PC-3 (cell line): ENCODE results near the gene ZNF777. TPM values are rescaled to one million over a fixed set of nuclear protein-coding genes. Genes with fewer than 3 reads are reported as not detected.

Experiments used
- ATAC-seq: fragments of 200-7000 bp; cut with Tn5 transposase; 2 replicates; pipeline ENCODE4 v1.9.1; 2020; ENCODE audit warnings: mild to moderate bottlenecking, moderate library complexity
- BruUV-seq: library from RNA; stranded (reverse); fragments of 400-500 nt; replicated peaks from 2 replicates; lab custom pipeline; 2021; lab: Mats Ljungman, UMichigan
- CTCF ChIA-PET: fragments of 300-600 bp; sonication (Branson Sonifier 250); formaldehyde crosslinking; loops from one replicate; lab custom pipeline; 2022; ENCODE audit warnings: antibody characterized with exemption; lab: Charles Lee
- POLR2A ChIA-PET: fragments of 300-600 bp; sonication (Branson Sonifier 250); formaldehyde crosslinking; loops from one replicate; lab custom pipeline; 2022; ENCODE audit warnings: antibody characterized with exemption; ENCODE audit not compliant: unreplicated experiment; lab: Charles Lee
- DNase-seq: peaks from one replicate; pipeline ENCODE4 v3.0.0-alpha.2; 2015
- H2AFZ ChIP-seq: fragments of 300-600 bp; sonication (generic); 2 replicates; pipeline ENCODE4 v1.6.0; 2016; ENCODE audit warnings: antibody characterized with exemption, low read length
- H3F3A ChIP-seq: fragments of 300-600 bp; sonication (generic); one replicate; pipeline ENCODE4 v1.6.0; 2017; ENCODE audit warnings: antibody characterized with exemption, low read length, control low read depth, mild to moderate bottlenecking; ENCODE audit not compliant: unreplicated experiment
- H3K27ac ChIP-seq: fragments of 300-600 bp; sonication (generic); 2 replicates; pipeline ENCODE4 v1.5.1; 2016; ENCODE audit warnings: mild to moderate bottlenecking, low read length
- H3K27me3 ChIP-seq: fragments of 300-600 bp; sonication (generic); 2 replicates; pipeline ENCODE4 v1.6.1; 2016; ENCODE audit warnings: low read length, mixed read lengths
- H3K36me3 ChIP-seq: fragments of 300-600 bp; sonication (generic); 2 replicates; pipeline ENCODE4 v1.6.1; 2016; ENCODE audit warnings: low read depth, mixed run types, low read length, mixed read lengths
- H3K4me1 ChIP-seq: fragments of 300-600 bp; sonication (generic); 2 replicates; pipeline ENCODE4 v1.5.1; 2016; ENCODE audit warnings: low read length; ENCODE audit not compliant: insufficient read depth
- H3K4me2 ChIP-seq: fragments of 300-600 bp; sonication (generic); 2 replicates; pipeline ENCODE4 v1.6.0; 2016; ENCODE audit warnings: low read length
- H3K4me3 ChIP-seq: fragments of 300-600 bp; sonication (generic); 2 replicates; pipeline ENCODE4 v1.5.1; 2016; ENCODE audit warnings: mild to moderate bottlenecking, low read length, mixed read lengths
- H3K79me2 ChIP-seq: fragments of 300-600 bp; sonication (generic); 2 replicates; pipeline ENCODE4 v1.6.1; 2017; ENCODE audit warnings: low read length, mixed read lengths
- H3K9ac ChIP-seq: fragments of 300-600 bp; sonication (generic); 2 replicates; pipeline ENCODE4 v1.6.0; 2016; ENCODE audit warnings: mild to moderate bottlenecking, low read length
- H3K9me2 ChIP-seq: fragments of 300-600 bp; sonication (generic); replicated peaks from 2 replicates; pipeline ENCODE4 v1.6.1; 2016; ENCODE audit warnings: mixed run types, low read length, mixed read lengths
- H3K9me3 ChIP-seq: fragments of 300-600 bp; sonication (generic); 2 replicates; pipeline ENCODE4 v1.6.1; 2016; ENCODE audit warnings: low read length, mixed read lengths
- H4K20me1 ChIP-seq: fragments of 300-600 bp; sonication (generic); 2 replicates; pipeline ENCODE4 v1.6.1; 2016; ENCODE audit warnings: low read length, mixed read lengths
- CTCF ChIP-seq: fragments of 300-600 bp; sonication (generic); conservative IDR thresholded peaks from 2 replicates; pipeline ENCODE4 v1.5.1; 2017; ENCODE audit warnings: antibody characterized with exemption, low read depth, mild to moderate bottlenecking, low read length
- EZH2 ChIP-seq: fragments of 300-600 bp; sonication (generic); IDR thresholded peaks from one replicate; pipeline ENCODE4 v1.6.1; 2017; ENCODE audit warnings: antibody characterized with exemption, mild to moderate bottlenecking, low read length; ENCODE audit not compliant: unreplicated experiment
- EZH2phosphoT487 ChIP-seq: fragments of 300-600 bp; sonication (generic); IDR thresholded peaks from 2 replicates; pipeline ENCODE4 v1.6.1; 2018; ENCODE audit warnings: mild to moderate bottlenecking, antibody characterized with exemption, low read length, borderline replicate concordance
- intact Hi-C: fragments of 100-400 bp; cut with micrococcal nuclease; formaldehyde crosslinking; loops from 2 replicates; pipeline ENCODE4 v1.9.0; 2023
- total RNA-seq: library from RNA; depleted of rRNA; stranded (reverse); fragments of >200 nt; gene quantifications from 2 replicates; pipeline ENCODE4 v1.2.3, GENCODE V29; 2014

The ZNF777 gene
- total RNA-seq, 1 experiment from 2014 or later = 9.9 TPM

DNA sequence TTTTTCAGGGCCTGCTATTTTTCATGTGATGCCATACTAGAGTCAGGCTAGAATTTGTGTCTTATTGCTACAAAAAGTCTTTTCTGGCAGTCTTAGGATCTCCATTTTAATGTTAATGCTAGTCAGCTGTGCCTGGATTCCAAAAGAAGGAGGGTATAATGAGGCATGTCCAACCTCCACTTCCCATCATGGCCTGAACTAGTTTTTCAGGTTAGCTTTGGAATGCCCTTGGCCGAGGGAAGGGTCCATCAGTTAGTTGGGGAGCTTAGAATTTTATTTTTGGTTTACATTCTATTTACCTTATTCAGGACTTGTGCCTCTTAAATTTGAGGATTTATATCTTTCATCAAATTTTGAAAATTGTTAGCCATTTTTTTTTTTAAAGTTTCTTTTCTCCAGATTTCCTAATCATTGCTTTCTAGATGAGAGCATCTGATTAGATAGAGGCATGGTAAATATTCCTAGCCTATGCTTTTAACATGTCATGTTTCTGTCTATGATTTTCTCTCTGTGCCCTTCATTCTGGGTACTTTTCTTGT lies 6.5 kb upstream of the ZNF777 start:
- BruUV-seq = no TSS peak
- ATAC-seq (no peak), DNase-seq (no peak)
- Histone ChIP-seq H3K27ac (no peak overlapping the region), H4K20me1 (no peaks in the 10 kb centered on the region), H3K79me2 (no peaks in the 10 kb centered on the region), H3K4me1 (no peaks in the 10 kb centered on the region), H3K36me3 (no peaks in the 10 kb centered on the region), H3K9me2 (no peaks in the 10 kb centered on the region), H3K9me3 (peaks cover 10% of the 10 kb centered on the region; the same call in 1 of the 2 replicates), H3K27me3 (no peaks in the 10 kb centered on the region), H3K9ac (no peak overlapping the region), H2AFZ (no peak overlapping the region), H3K4me3 (no peak overlapping the region), H3K4me2 (no peak overlapping the region), H3F3A (no peaks in the 10 kb centered on the region)
- ChIA-PET CTCF (no interaction called here), POLR2A (no interaction called here)
- no peak for TF ChIP-seq EZH2
- no peak for TF ChIP-seq EZH2phosphoT487
- no peak for TF ChIP-seq CTCF
- intact Hi-C loops = no loop called here

DNA sequence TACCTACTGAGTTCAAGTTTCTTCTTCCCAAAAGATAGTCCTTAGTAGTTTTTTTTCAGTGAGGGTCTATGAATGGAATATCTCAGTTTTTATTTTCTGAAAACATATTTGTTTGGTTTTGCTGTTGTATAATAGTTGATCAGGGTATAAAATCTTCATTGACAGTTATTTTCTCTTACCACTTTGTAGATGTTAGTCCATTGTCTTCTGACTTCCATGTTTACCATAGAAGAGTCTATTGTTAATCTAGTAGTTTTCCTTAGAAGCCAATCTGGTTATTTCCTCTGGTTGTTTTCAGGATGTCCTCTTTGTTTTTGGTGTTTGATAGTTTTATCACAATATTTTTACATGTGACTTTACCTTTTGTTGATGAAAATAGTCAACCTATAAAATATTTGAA lies 5.5 kb upstream of the ZNF777 start:
- no peak overlapping the region for H3K4me3 ChIP-seq
- TF ChIP-seq EZH2phosphoT487 (no peak), CTCF (no peak), EZH2 (no peak)
- no peak for DNase-seq
- H3F3A ChIP-seq = no peaks in the 10 kb centered on the region
- no peaks in the 10 kb centered on the region for H3K79me2 ChIP-seq
- H4K20me1 ChIP-seq = no peaks in the 10 kb centered on the region
- POLR2A ChIA-PET = no interaction called here
- H3K9me2 ChIP-seq = no peaks in the 10 kb centered on the region
- BruUV-seq = no TSS peak
- H3K9ac ChIP-seq = no peak overlapping the region
- H3K4me2 ChIP-seq = no peak overlapping the region
- intact Hi-C loops = no loop called here
- H2AFZ ChIP-seq = no peak overlapping the region
- H3K9me3 ChIP-seq = peaks cover 10% of the 10 kb centered on the region; the same call in 1 of the 2 replicates
- CTCF ChIA-PET = no interaction called here
- no peaks in the 10 kb centered on the region for H3K27me3 ChIP-seq
- H3K27ac ChIP-seq = no peak overlapping the region
- ATAC-seq = no peak
- H3K4me1 ChIP-seq = no peaks in the 10 kb centered on the region
- no peaks in the 10 kb centered on the region for H3K36me3 ChIP-seq

GRCh38 chr7:149463500-149464161 lies 2.8 kb upstream of the ZNF777 start:
- no peaks in the 10 kb centered on the region for H3K36me3 ChIP-seq
- H3K9me3 ChIP-seq = peaks cover 10% of the 10 kb centered on the region; the same call in 1 of the 2 replicates
- no peak overlapping the region for H3K4me3 ChIP-seq
- H3K79me2 ChIP-seq = peaks cover 16% of the 10 kb centered on the region
- no peak overlapping the region for H3K27ac ChIP-seq
- H3K4me2 ChIP-seq = no peak overlapping the region
- H2AFZ ChIP-seq = no peak overlapping the region
- H3K9ac ChIP-seq = no peak overlapping the region
- TF ChIP-seq EZH2 (no peak), EZH2phosphoT487 (no peak), CTCF (no peak)
- no peaks in the 10 kb centered on the region for H4K20me1 ChIP-seq
- H3K4me1 ChIP-seq = 0 out of 2 replicates have a peak, but pooled peaks cover 8% of the 10 kb centered on the region
- DNase-seq (no peak), ATAC-seq (no peak)
- no peaks in the 10 kb centered on the region for H3F3A ChIP-seq
- no peaks in the 10 kb centered on the region for H3K9me2 ChIP-seq
- ChIA-PET CTCF (no interaction called here), POLR2A (no interaction called here)
- intact Hi-C loops = no loop called here
- no peaks in the 10 kb centered on the region for H3K27me3 ChIP-seq
- BruUV-seq = no TSS peak
